ENCODE measurements around the gene KAT6B. TPM values are rescaled to one million over a fixed set of nuclear protein-coding genes. Genes with fewer than 3 reads are reported as not detected.
A peak's percentile ranks its signal among the peaks of the same experiment; 100 is the strongest.
"Not testable (repeated sequence)": the region's sequence is repeated elsewhere in the genome, so short reads cannot be mapped to it uniquely, and the experiment has no call there.

The KAT6B gene
- total RNA-seq (39.0 and 43.9 TPM in 2 replicates), polyA plus RNA-seq (32.0 and 34.0 TPM in 2 replicates)

- Histone ChIP-seq H3K4me3 (peak within 1 kb of the TSS; percentile 73), H3K27me3 (no peaks in the 10 kb centered on the region), H3K27ac (peak within 1 kb of the TSS; percentile 100), H3K36me3 (no peaks in the 10 kb centered on the region), H3K4me1 (ENCODE audit: low read depth) (peaks cover 31% of the 10 kb centered on the region), H3K9me3 (ENCODE audit: low read depth) (no peaks in the 10 kb centered on the region)
- peak; percentile 100 for DNase-seq (ENCODE audit: low read depth in 1 of 2, low spot score in 1 of 2)
- TF ChIP-seq, protein P1, sequence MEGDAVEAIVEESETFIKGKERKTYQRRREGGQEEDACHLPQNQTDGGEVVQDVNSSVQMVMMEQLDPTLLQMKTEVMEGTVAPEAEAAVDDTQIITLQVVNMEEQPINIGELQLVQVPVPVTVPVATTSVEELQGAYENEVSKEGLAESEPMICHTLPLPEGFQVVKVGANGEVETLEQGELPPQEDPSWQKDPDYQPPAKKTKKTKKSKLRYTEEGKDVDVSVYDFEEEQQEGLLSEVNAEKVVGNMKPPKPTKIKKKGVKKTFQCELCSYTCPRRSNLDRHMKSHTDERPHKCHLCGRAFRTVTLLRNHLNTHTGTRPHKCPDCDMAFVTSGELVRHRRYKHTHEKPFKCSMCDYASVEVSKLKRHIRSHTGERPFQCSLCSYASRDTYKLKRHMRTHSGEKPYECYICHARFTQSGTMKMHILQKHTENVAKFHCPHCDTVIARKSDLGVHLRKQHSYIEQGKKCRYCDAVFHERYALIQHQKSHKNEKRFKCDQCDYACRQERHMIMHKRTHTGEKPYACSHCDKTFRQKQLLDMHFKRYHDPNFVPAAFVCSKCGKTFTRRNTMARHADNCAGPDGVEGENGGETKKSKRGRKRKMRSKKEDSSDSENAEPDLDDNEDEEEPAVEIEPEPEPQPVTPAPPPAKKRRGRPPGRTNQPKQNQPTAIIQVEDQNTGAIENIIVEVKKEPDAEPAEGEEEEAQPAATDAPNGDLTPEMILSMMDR (IDR thresholded peaks at IDR 0.05; ENCODE audit: low read depth, low read length) = peak; percentile 23
These were observed at the start of gene KAT6B for GRCh38 chr10:74826142-74827044. Gene KAT6B (plus strand): TSS chr10:74826600. CDS start chr10:74842858, 16,258 bp downstream.

DNA sequence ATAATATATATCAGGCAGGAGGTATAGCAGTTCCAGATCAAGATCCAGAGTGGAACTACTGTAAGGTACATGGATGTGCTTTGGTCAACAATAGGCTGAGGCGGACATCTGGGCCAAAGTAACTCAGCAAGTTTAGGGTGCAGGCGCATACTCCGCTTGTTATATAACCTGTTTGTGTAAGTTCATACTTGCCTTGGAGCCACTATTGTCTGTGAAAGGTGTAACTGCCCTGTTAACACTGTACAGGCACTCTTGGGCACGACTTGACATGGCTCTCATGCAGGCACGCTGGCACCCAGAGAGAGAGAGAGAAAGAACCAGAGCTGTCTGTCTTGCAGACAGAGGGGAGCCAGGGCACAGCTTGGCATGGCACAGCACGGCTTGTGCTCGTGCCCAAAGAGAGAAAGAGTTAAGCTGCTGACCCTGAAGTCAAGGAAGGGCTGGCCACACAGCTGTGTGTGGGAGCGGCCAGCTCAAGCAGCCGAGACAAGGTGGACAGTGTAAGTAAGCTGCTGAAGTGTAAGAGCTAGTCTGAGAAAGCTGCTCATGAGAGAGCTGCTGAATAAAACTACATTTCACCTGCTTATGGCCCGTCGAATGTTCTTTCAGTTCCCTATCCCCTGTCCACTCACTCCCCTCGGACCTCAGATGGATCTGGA, 47.8 kb upstream of the KAT6B start:
- H3K27me3 ChIP-seq = no peaks in the 10 kb centered on the region
- DNase-seq (ENCODE audit: low read depth in 1 of 2, low spot score in 1 of 2) = no peak
- no peak overlapping the region for H3K4me3 ChIP-seq
- H3K4me1 ChIP-seq (ENCODE audit: low read depth) = no peaks in the 10 kb centered on the region
- H3K36me3 ChIP-seq = no peaks in the 10 kb centered on the region
- no peaks in the 10 kb centered on the region for H3K9me3 ChIP-seq (ENCODE audit: low read depth)
- no peak overlapping the region for H3K27ac ChIP-seq
- TF ChIP-seq, protein P1 (IDR thresholded peaks at IDR 0.05; ENCODE audit: low read depth, low read length) = no peak

DNA sequence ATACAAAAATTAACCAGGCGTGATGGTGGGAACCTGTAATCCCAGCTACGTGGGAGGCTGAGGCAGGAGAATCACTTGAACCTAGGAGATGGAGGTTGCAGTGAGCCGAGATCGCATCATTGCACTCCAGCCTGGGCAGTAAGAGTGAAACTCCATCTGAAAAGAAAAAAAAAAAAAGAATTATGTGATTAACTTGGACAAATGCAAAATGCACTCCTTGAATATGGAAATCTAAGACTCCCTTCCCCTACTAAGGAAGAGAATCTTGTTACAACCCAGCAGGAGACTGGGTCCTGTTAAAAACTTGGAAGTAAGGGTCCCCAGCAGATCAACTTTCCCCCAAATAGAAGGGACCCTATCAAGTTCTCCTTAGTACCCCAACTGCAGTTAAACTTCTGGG, 44.5 kb upstream of the KAT6B start:
- not testable (repeated sequence) for H3K4me3 ChIP-seq; H3K9me3 ChIP-seq (ENCODE audit: low read depth); H3K27me3 ChIP-seq; H3K27ac ChIP-seq; DNase-seq (ENCODE audit: low read depth in 1 of 2, low spot score in 1 of 2); H3K36me3 ChIP-seq; H3K4me1 ChIP-seq (ENCODE audit: low read depth)

DNA sequence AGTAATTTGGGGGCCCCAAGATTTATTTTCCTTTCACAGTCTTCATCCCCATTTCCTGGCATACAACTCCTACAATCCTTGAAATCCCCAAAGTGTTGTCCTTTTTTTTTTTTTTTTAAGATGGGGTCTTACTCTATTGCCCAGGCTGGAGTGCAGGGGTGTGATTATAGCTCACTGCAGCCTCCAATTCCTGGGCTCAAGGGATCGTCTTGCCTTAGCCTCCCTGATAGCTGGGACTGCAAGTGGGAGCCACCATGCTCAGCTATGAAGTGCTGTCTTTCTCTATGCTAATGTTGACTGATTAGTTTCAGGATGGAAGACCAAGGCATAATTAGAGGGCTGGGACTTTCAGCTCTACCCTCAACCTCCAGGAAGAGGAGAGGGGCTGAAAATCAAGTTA, 41.9 kb upstream of the KAT6B start:
- no peak overlapping the region for H3K27ac ChIP-seq
- DNase-seq (ENCODE audit: low read depth in 1 of 2, low spot score in 1 of 2) = no peak

DNA sequence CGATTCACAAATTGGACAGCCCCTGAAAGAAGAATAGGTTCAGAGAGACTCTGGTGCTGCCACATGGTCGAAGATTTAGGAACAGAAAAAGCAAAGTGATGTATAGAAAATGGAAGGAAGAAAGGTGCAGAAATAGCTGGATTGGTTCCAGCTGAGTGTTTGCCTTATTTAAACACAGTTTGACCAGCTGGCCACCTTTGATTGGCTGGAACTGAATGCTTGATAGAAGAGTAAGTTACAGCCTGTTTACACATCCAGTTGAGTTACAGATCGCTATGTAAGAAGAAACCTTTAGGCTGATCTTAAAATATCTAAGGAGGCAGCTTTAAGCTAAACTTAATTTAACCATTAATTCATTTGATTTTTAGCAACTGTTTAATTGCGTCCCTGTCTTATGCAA, 40.3 kb upstream of the KAT6B start:
- H3K27ac ChIP-seq = no peak overlapping the region
- no peaks in the 10 kb centered on the region for H3K36me3 ChIP-seq
- no peaks in the 10 kb centered on the region for H3K9me3 ChIP-seq (ENCODE audit: low read depth)
- no peak overlapping the region for H3K4me3 ChIP-seq
- DNase-seq (ENCODE audit: low read depth in 1 of 2, low spot score in 1 of 2) = no peak
- H3K27me3 ChIP-seq = no peaks in the 10 kb centered on the region
- TF ChIP-seq, protein P1 (IDR thresholded peaks at IDR 0.05; ENCODE audit: low read depth, low read length) = no peak
- H3K4me1 ChIP-seq (ENCODE audit: low read depth) = no peaks in the 10 kb centered on the region

More for the DNA sequence above, 41.9 kb upstream of the KAT6B start:
- H3K36me3 ChIP-seq = no peaks in the 10 kb centered on the region
- TF ChIP-seq, protein P1 (IDR thresholded peaks at IDR 0.05; ENCODE audit: low read depth, low read length) = no peak
- no peaks in the 10 kb centered on the region for H3K9me3 ChIP-seq (ENCODE audit: low read depth)
- no peaks in the 10 kb centered on the region for H3K27me3 ChIP-seq
- no peak overlapping the region for H3K4me3 ChIP-seq
- no peaks in the 10 kb centered on the region for H3K4me1 ChIP-seq (ENCODE audit: low read depth)

DNA sequence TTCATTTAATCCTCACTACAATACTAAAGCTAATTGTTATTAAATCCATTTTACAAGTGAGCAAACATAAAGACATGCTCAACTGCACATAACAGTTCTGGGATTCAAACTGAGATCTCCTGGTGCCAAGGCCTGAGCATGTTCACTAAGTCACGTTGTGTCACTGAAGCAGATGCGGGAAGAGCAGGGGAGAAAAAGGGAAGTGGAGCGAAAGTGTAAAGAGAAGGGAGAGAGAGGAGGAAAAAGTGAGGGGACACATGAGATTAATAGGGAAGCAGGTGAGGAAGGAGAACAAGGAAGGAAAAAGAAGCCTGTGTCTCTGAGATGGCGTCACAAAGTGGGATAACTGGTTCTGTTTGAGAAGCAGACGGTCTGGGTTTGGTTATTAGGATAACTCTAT, 38.9 kb upstream of the KAT6B start:
- DNase-seq (ENCODE audit: low read depth in 1 of 2, low spot score in 1 of 2) = no peak
- H3K27me3 ChIP-seq = no peaks in the 10 kb centered on the region
- H3K9me3 ChIP-seq (ENCODE audit: low read depth) = no peaks in the 10 kb centered on the region
- no peaks in the 10 kb centered on the region for H3K4me1 ChIP-seq (ENCODE audit: low read depth)
- H3K36me3 ChIP-seq = no peaks in the 10 kb centered on the region
- no peak overlapping the region for H3K4me3 ChIP-seq
- no peak overlapping the region for H3K27ac ChIP-seq
- TF ChIP-seq, protein P1 (IDR thresholded peaks at IDR 0.05; ENCODE audit: low read depth, low read length) = no peak

DNA sequence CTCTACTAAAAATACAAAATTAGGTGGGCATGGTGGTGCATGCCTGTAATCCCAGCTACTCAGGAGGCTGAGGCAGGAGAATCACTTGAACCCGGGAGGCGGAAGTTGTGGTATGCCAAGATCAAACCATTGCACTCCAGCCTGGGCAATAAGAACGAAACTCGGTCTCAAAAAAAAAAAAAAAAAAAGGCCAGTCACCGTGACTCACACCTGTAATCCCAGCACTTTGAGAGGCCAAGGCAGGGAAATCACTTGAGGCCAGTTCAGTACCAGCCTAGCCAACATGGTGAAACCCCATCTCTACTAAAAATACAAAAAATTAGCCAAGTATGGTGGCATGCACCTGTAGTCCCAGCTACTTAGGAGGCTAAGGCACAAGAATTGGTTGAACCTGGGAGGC, 34.4 kb upstream of the KAT6B start:
- not testable (repeated sequence) for H3K4me1 ChIP-seq (ENCODE audit: low read depth); DNase-seq (ENCODE audit: low read depth in 1 of 2, low spot score in 1 of 2); H3K36me3 ChIP-seq

More for the DNA sequence above, 34.4 kb upstream of the KAT6B start:
- H3K9me3 ChIP-seq (ENCODE audit: low read depth); H3K27ac ChIP-seq; H3K4me3 ChIP-seq; H3K27me3 ChIP-seq: not testable (repeated sequence)
